ENCODE results near the gene NTPCR. TPM values are rescaled to one million over a fixed set of nuclear protein-coding genes. Genes with fewer than 3 reads are reported as not detected.

NTPCR gene
- total RNA-seq, 1 experiment from 2014 or later: 45.3 TPM

GRCh38 chr1:233015965-233016364, 65.6 kb downstream of the NTPCR start:
- H3K4me2 ChIP-seq: no peak overlapping the region
- no peaks in the 10 kb centered on the region for H3K9me2 ChIP-seq (ENCODE audit: insufficient read depth)
- H3K4me3 ChIP-seq: no peak overlapping the region
- H3K36me3 ChIP-seq (ENCODE audit: low read depth): no peaks in the 10 kb centered on the region
- intact Hi-C loops (cut with micrococcal nuclease; ENCODE audit: unreplicated experiment): no loop called here
- H3K79me2 ChIP-seq (ENCODE audit: low read depth): no peaks in the 10 kb centered on the region
- POLR2A ChIA-PET (ENCODE audit: unreplicated experiment): interaction anchor here (0.6 kb wide), 1 partner anchor 106 kb away, joined by 5 read pairs; no protein-coding TSS in a partner anchor
- no peaks in the 10 kb centered on the region for H3K9me3 ChIP-seq (ENCODE audit: insufficient read depth, low read depth)
- no peaks in the 10 kb centered on the region for H3F3A ChIP-seq (ENCODE audit: insufficient read depth, low read depth)
- BruUV-seq (replicated peaks): no TSS peak
- TF ChIP-seq CTCF (conservative IDR thresholded peaks at IDR 0.05): no peak
- TF ChIP-seq EZH2 (IDR thresholded peaks at IDR 0.05; ENCODE audit: low read depth): no peak
- CTCF ChIA-PET: no interaction called here
- H3K27me3 ChIP-seq (ENCODE audit: insufficient read depth, low read depth): no peaks in the 10 kb centered on the region
- no peaks in the 10 kb centered on the region for H3K4me1 ChIP-seq (replicated peaks; ENCODE audit: insufficient read depth)
- no peak for DNase-seq
- H3K27ac ChIP-seq: no peak overlapping the region
- H2AFZ ChIP-seq: no peak overlapping the region
- H4K20me1 ChIP-seq (ENCODE audit: insufficient read depth): no peaks in the 10 kb centered on the region

- no peak overlapping the region for H3K4me3 ChIP-seq
- no peaks in the 10 kb centered on the region for H3K9me3 ChIP-seq (ENCODE audit: insufficient read depth, low read depth)
- POLR2A ChIA-PET (ENCODE audit: unreplicated experiment): interaction anchor here (0.6 kb wide), 1 partner anchor 105 kb away, joined by 5 read pairs; no protein-coding TSS in a partner anchor
- DNase-seq: no peak
- no peak overlapping the region for H3K27ac ChIP-seq
- CTCF ChIA-PET: no interaction called here
- no peaks in the 10 kb centered on the region for H3K27me3 ChIP-seq (ENCODE audit: insufficient read depth, low read depth)
- no peaks in the 10 kb centered on the region for H3K4me1 ChIP-seq (replicated peaks; ENCODE audit: insufficient read depth)
- no peak overlapping the region for H2AFZ ChIP-seq
- H3K36me3 ChIP-seq (ENCODE audit: low read depth): no peaks in the 10 kb centered on the region
- BruUV-seq (replicated peaks): no TSS peak
- no peaks in the 10 kb centered on the region for H3F3A ChIP-seq (ENCODE audit: insufficient read depth, low read depth)
- no peak overlapping the region for H3K4me2 ChIP-seq
- no peaks in the 10 kb centered on the region for H3K9me2 ChIP-seq (ENCODE audit: insufficient read depth)
- TF ChIP-seq EZH2 (IDR thresholded peaks at IDR 0.05; ENCODE audit: low read depth): no peak
- TF ChIP-seq CTCF (conservative IDR thresholded peaks at IDR 0.05): no peak
- H4K20me1 ChIP-seq (ENCODE audit: insufficient read depth): no peaks in the 10 kb centered on the region
- intact Hi-C loops (cut with micrococcal nuclease; ENCODE audit: unreplicated experiment): no loop called here
- H3K79me2 ChIP-seq (ENCODE audit: low read depth): no peaks in the 10 kb centered on the region
Measured at GRCh38 chr1:233016798-233017197, 66.4 kb downstream of the NTPCR start.

GRCh38 chr1:233019083-233019482, 68.7 kb downstream of the NTPCR start:
- no peaks in the 10 kb centered on the region for H3K9me3 ChIP-seq (ENCODE audit: insufficient read depth, low read depth)
- no peak for DNase-seq
- ChIA-PET CTCF (no interaction called here), POLR2A (ENCODE audit: unreplicated experiment) (no interaction called here)
- no peak overlapping the region for H3K4me3 ChIP-seq
- H3K36me3 ChIP-seq (ENCODE audit: low read depth): no peaks in the 10 kb centered on the region
- H3K4me2 ChIP-seq: no peak overlapping the region
- H3F3A ChIP-seq (ENCODE audit: insufficient read depth, low read depth): no peaks in the 10 kb centered on the region
- intact Hi-C loops (cut with micrococcal nuclease; ENCODE audit: unreplicated experiment): no loop called here
- no peaks in the 10 kb centered on the region for H3K79me2 ChIP-seq (ENCODE audit: low read depth)
- no peak overlapping the region for H2AFZ ChIP-seq
- H3K27ac ChIP-seq: no peak overlapping the region
- no peaks in the 10 kb centered on the region for H3K4me1 ChIP-seq (replicated peaks; ENCODE audit: insufficient read depth)
- no peaks in the 10 kb centered on the region for H3K27me3 ChIP-seq (ENCODE audit: insufficient read depth, low read depth)
- H4K20me1 ChIP-seq (ENCODE audit: insufficient read depth): no peaks in the 10 kb centered on the region
- BruUV-seq (replicated peaks): no TSS peak
- no peaks in the 10 kb centered on the region for H3K9me2 ChIP-seq (ENCODE audit: insufficient read depth)
- TF ChIP-seq EZH2 (IDR thresholded peaks at IDR 0.05; ENCODE audit: low read depth): no peak
- TF ChIP-seq CTCF (conservative IDR thresholded peaks at IDR 0.05): no peak

Measured in PC-9 (cell line).